AG20443 (cell line): ENCODE measurements around the gene RABL3.
"Not testable (repeated sequence)": the region's sequence is repeated elsewhere in the genome, so short reads cannot be mapped to it uniquely, and the experiment has no call there.

Experiments used
- DNase-seq: peaks from one replicate; pipeline ENCODE4 v3.0.0; 2012; ENCODE audit warnings: low spot score, mixed read lengths

Gene RABL3

GRCh38 chr3:120682095-120682681, 60.1 kb downstream of the RABL3 start, which contains the start of gene HGD:
Gene HGD (minus strand): TSS chr3:120682239. CDS start chr3:120682111, 128 bp downstream.
- no peak for DNase-seq

GRCh38 chr3:120681506-120682038, 60.7 kb downstream of the RABL3 start:
- DNase-seq, result no peak

GRCh38 chr3:120681018-120681417, 61.3 kb downstream of the RABL3 start:
- no peak for DNase-seq

- no peak for DNase-seq
Observed at GRCh38 chr3:120680193-120680894, 62.0 kb downstream of the RABL3 start.

GRCh38 chr3:120678984-120679383, 63.3 kb downstream of the RABL3 start:
- DNase-seq, result no peak

- DNase-seq, result peak; percentile 65
Observed at GRCh38 chr3:120678331-120678947, 63.9 kb downstream of the RABL3 start.

- not testable (repeated sequence) for DNase-seq
Observed at GRCh38 chr3:120677193-120677592, 65.1 kb downstream of the RABL3 start.

GRCh38 chr3:120673116-120673515, 69.2 kb downstream of the RABL3 start:
- no peak for DNase-seq

- no peak for DNase-seq
Observed at GRCh38 chr3:120670576-120670975, 71.7 kb downstream of the RABL3 start.

- DNase-seq, result no peak
Observed at GRCh38 chr3:120664926-120665325, 77.4 kb downstream of the RABL3 start.

GRCh38 chr3:120661945-120662344, 80.4 kb downstream of the RABL3 start:
- no peak for DNase-seq

GRCh38 chr3:120661106-120661905, 81.0 kb downstream of the RABL3 start:
- no peak for DNase-seq

GRCh38 chr3:120659834-120660233, 82.5 kb downstream of the RABL3 start:
- DNase-seq, result no peak

GRCh38 chr3:120659285-120659684, 83.0 kb downstream of the RABL3 start:
- no peak for DNase-seq

GRCh38 chr3:120652896-120653545, 89.3 kb downstream of the RABL3 start:
- no peak for DNase-seq

GRCh38 chr3:120652281-120652680, 90.0 kb downstream of the RABL3 start:
- DNase-seq, result no peak

- DNase-seq, result no peak
Observed at GRCh38 chr3:120650311-120650710, 92.0 kb downstream of the RABL3 start.

- DNase-seq, result no peak
Observed at GRCh38 chr3:120649830-120650233, 92.5 kb downstream of the RABL3 start.

- peak; percentile 19 for DNase-seq
Observed at GRCh38 chr3:120648290-120648689, 94.0 kb downstream of the RABL3 start.

- no peak for DNase-seq
Observed at GRCh38 chr3:120646771-120647432, 95.4 kb downstream of the RABL3 start.
